Subcutaneous adipose tissue (tissue), 4 donors: ENCODE measurements around the gene FMN1. TPM values are rescaled to one million over a fixed set of nuclear protein-coding genes. Genes with fewer than 3 reads are reported as not detected.

Experiments used
- total RNA-seq, 4 donors: library from RNA; depleted of rRNA; stranded (reverse); fragments of >200 nt; gene quantifications; one replicate each; pipeline ENCODE4 v1.1.0, GENCODE V29; 2016
- TF ChIP-seq, protein P1 (sequence below): fragments of 450-650 bp; IDR thresholded peaks from one replicate; pipeline ENCODE4 v1.5.1; 2016; ENCODE audit warnings: low read depth, mild to moderate bottlenecking, control low read depth, antibody characterized with exemption, moderate library complexity

Gene FMN1
- total RNA-seq, 4 donors from 2014 or later = 15.6 to 76.7 (median 53.9) TPM

GRCh38 chr15:33080006-33080405 is 114.5 kb downstream of the FMN1 start:
- TF ChIP-seq, protein P1, sequence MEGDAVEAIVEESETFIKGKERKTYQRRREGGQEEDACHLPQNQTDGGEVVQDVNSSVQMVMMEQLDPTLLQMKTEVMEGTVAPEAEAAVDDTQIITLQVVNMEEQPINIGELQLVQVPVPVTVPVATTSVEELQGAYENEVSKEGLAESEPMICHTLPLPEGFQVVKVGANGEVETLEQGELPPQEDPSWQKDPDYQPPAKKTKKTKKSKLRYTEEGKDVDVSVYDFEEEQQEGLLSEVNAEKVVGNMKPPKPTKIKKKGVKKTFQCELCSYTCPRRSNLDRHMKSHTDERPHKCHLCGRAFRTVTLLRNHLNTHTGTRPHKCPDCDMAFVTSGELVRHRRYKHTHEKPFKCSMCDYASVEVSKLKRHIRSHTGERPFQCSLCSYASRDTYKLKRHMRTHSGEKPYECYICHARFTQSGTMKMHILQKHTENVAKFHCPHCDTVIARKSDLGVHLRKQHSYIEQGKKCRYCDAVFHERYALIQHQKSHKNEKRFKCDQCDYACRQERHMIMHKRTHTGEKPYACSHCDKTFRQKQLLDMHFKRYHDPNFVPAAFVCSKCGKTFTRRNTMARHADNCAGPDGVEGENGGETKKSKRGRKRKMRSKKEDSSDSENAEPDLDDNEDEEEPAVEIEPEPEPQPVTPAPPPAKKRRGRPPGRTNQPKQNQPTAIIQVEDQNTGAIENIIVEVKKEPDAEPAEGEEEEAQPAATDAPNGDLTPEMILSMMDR = no peak

DNA sequence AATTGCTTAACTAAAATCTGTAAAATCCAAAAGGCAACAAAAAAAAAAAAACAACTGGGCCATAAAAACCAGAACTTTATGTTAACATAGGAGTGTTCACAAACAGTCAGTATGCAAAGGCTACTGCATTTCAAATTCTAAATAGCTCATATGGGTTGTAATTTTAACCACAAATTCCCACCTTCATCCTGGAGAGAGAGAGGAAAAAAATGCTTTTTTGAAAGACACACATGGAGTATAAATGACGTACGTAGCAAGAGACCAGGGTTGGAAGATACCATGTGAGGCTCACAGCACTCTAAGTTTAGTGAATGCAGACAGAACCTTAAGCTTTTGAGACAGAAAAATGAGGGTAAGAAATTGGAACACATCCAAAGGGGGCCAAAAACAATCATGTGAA is 115.9 kb downstream of the FMN1 start:
- TF ChIP-seq, protein P1 = no peak

- TF ChIP-seq, protein P1 = no peak
Measured at GRCh38 chr15:33076937-33077336, 117.6 kb downstream of the FMN1 start.

DNA sequence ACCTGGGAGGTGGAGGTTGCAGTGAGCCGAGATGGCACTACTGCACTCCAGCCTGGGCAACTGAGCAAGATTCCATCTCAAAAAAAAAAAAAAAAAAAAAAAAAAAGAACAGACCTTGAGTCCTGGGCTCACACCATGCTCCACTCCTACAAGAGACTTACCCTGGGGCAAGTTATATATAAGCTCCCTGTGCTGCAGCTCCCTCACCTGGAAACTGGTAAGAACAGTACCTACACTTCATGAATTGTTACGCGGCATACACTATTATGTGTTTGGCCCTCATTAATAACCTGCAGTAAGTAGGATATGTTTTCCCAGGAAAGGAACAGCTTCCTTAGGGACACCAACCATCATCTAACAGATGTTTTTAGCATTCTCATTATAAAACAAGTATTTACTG is 119.6 kb downstream of the FMN1 start:
- TF ChIP-seq, protein P1 = no peak

DNA sequence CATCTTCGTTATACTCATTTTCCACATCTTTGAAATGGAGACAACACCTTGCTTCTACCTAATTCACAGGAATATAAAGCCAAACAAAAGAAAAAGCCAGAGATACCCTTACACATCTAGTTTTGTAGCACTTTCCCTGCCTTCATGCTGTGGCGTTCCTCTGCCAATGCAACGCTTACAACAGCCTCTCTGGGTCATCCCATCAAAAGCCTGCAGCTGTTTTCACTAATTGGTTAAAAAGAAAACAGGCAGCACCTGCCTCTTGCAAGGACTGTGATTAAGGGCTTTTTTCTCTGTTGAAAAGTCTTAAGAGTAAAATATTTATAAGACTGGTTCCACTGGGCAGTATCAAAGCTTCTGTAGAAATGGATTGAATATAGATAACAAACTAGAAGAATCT is 120.3 kb downstream of the FMN1 start:
- TF ChIP-seq, protein P1 = no peak

GRCh38 chr15:33071451-33071850 is 123.1 kb downstream of the FMN1 start:
- TF ChIP-seq, protein P1 = no peak

DNA sequence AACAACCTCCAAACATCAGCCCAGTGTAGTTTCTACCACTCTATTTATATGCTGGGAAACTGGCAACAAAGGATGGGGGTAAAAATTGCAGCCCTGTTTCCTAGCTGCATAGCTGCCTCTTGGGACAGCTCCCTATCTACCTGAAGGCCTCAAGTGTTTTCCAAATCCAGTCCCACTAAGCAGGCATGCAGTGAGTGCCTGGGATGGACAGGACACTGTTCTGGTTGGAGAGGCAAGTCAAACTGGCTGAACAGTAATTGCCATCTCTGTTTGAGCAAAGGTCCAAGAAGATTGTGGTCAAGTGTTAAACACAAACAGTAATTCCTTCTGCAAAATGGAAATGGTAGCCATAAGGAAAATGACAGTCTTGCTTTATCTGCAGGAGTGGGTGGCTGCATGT is 125.4 kb downstream of the FMN1 start:
- TF ChIP-seq, protein P1 = no peak
